HL-60 (cell line): ENCODE data around the gene FUT1.

Source experiments
- DNase-seq, 2 experiments: peaks; one replicate each; pipeline ENCODE4 v3.0.0-alpha.2; 2010 to 2020; ENCODE audit warnings: low read depth in 1 of 2, low spot score in 1 of 2
- H3K27ac ChIP-seq: fragments of 250-450 bp; sonication (Bioruptor Pico); replicated peaks from 2 replicates; pipeline ENCODE4 v1.5.1; 2020; ENCODE audit warnings: mild to moderate bottlenecking, moderate library complexity
- H3K27me3 ChIP-seq: fragments of 250-450 bp; sonication (Bioruptor Pico); 2 replicates; pipeline ENCODE4 v1.5.1; 2021; ENCODE audit warnings: mild to moderate bottlenecking, moderate library complexity; ENCODE audit not compliant: insufficient read depth, poor library complexity, severe bottlenecking
- H3K4me3 ChIP-seq: replicated peaks from 2 replicates; pipeline ENCODE4 v1.5.1; 2011; ENCODE audit warnings: mild to moderate bottlenecking, control low read depth, low read length; ENCODE audit not compliant: insufficient read depth
- CTCF ChIP-seq: IDR thresholded peaks from one replicate; pipeline ENCODE4 v1.5.1; 2011; ENCODE audit warnings: low read length, control low read depth, inconsistent platforms; ENCODE audit not compliant: insufficient read depth
- GABPA ChIP-seq: IDR thresholded peaks from 2 replicates; pipeline ENCODE4 v1.6.1; 2012; ENCODE audit warnings: low read depth
- POLR2AphosphoS5 ChIP-seq: IDR thresholded peaks from 2 replicates; pipeline ENCODE4 v1.6.1; 2012; ENCODE audit warnings: low read depth
- REST ChIP-seq: IDR thresholded peaks from 2 replicates; pipeline ENCODE4 v1.6.1; 2012; ENCODE audit warnings: low read depth; ENCODE audit not compliant: insufficient replicate concordance
- SPI1 ChIP-seq: IDR thresholded peaks from 2 replicates; pipeline ENCODE4 v1.6.1; 2012; ENCODE audit warnings: low read depth, mild to moderate bottlenecking, borderline replicate concordance

FUT1 gene

DNA sequence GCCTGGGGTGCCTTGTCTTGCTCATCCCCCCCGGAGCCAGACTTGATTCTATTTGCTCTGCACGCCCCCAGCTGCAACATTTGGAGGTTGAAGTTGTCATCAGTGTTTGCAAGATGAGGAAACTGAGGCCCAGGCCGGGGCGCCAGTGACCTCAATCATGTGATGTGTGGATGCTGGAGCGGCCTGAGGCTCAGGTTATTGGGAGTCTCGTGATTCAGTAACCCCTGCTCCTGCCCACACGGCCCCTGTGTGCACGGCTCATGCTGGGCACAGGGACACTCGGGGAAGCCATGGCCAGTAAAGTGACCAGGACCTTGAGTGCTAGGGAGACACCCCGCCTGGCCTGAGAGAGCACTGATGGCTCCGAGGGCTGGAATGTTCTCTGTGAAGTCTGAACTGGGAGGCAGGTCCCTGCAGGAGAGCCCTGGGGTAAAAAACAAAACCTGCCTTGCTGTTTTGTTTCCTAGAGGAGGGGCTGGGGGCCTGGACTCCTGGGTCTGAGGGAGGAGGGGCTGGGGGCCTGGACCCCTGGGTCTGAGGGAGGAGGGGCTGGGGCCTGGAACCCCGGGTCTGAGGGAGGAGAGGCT is 4.7 kb upstream of the FUT1 start:
- no peak for DNase-seq
- H3K4me3 ChIP-seq: no peak overlapping the region
- H3K27me3 ChIP-seq: peaks cover 31% of the 10 kb centered on the region
- TF ChIP-seq REST: no peak
- TF ChIP-seq SPI1: no peak
- TF ChIP-seq GABPA: no peak
- no peak for TF ChIP-seq POLR2AphosphoS5
- no peak for TF ChIP-seq CTCF
- H3K27ac ChIP-seq: no peak overlapping the region

DNA sequence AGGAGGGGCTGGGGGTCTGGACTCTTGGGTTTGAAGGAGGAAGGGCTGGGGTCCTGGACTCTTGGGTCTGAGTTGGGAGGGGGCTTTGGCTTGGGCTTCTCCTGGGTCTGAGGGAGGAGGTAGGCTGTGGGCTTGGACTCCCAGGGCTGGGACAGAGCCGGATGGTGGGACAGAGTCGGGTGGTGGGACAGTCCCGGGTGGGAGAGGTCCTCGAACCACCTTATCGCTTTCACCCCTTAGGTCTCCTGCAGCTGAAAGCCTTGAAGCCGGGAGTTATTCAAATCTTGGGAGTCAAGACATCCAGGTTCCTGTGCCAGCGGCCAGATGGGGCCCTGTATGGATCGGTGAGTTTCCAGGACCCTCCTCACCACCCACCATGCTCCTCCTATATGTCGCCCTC is 4.2 kb upstream of the FUT1 start:
- no peak overlapping the region for H3K27ac ChIP-seq
- H3K4me3 ChIP-seq: no peak overlapping the region
- TF ChIP-seq CTCF (no peak), POLR2AphosphoS5 (no peak), SPI1 (no peak), REST (no peak), GABPA (no peak)
- H3K27me3 ChIP-seq: peaks cover 34% of the 10 kb centered on the region
- DNase-seq: no peak

DNA sequence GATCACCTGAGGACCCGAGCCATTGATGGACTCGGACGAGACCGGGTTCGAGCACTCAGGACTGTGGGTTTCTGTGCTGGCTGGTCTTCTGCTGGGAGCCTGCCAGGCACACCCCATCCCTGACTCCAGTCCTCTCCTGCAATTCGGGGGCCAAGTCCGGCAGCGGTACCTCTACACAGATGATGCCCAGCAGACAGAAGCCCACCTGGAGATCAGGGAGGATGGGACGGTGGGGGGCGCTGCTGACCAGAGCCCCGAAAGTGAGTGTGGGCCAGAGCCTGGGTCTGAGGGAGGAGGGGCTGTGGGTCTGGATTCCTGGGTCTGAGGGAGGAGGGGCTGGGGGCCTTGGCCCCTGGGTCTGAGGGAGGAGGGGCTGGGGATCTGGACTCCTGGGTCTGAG is 3.8 kb upstream of the FUT1 start:
- H3K4me3 ChIP-seq: no peak overlapping the region
- TF ChIP-seq GABPA: no peak
- no peak for TF ChIP-seq SPI1
- no peak for TF ChIP-seq CTCF
- no peak for TF ChIP-seq REST
- H3K27ac ChIP-seq: no peak overlapping the region
- DNase-seq: no peak
- H3K27me3 ChIP-seq: peaks cover 38% of the 10 kb centered on the region
